Right hindlimb (tissue), 1 donor: ENCODE results near the gene PRX.
A peak's percentile ranks its signal among the peaks of the same experiment; 100 is the strongest.
"Not testable (repeated sequence)": the region's sequence is repeated elsewhere in the genome, so short reads cannot be mapped to it uniquely, and the experiment has no call there.

ENCODE experiments used
- DNase-seq: peaks from one replicate; pipeline ENCODE4 v3.0.0-alpha.2; 2018

PRX gene

GRCh38 chr19:40438284-40438683 lies 25.1 kb upstream of the PRX start:
- no peak for DNase-seq

GRCh38 chr19:40433391-40434216 lies 20.4 kb upstream of the PRX start:
- DNase-seq: peak; percentile 95

- DNase-seq: not testable (repeated sequence)
These were observed 19.6 kb upstream of the PRX start for GRCh38 chr19:40432760-40433159.

GRCh38 chr19:40431698-40432097 lies 18.5 kb upstream of the PRX start:
- DNase-seq: no peak

- DNase-seq: not testable (repeated sequence)
These were observed 17.1 kb upstream of the PRX start for GRCh38 chr19:40430242-40430641.

- DNase-seq: not testable (repeated sequence)
These were observed 15.0 kb upstream of the PRX start for GRCh38 chr19:40428197-40428596.

- peak; percentile 100 for DNase-seq
These were observed 12.5 kb upstream of the PRX start, which contains the start of gene SERTAD1 for GRCh38 chr19:40425450-40426287. Gene SERTAD1 (minus strand): TSS chr19:40425992. CDS start chr19:40423546, 2,446 bp downstream.

GRCh38 chr19:40424637-40425449 lies 11.7 kb upstream of the PRX start:
- no peak for DNase-seq

- DNase-seq: no peak
These were observed 10.8 kb upstream of the PRX start for GRCh38 chr19:40423938-40424337.

- DNase-seq: no peak
These were observed 9.8 kb upstream of the PRX start for GRCh38 chr19:40422748-40423566.

- no peak for DNase-seq
These were observed 9.0 kb upstream of the PRX start for GRCh38 chr19:40421993-40422747.

GRCh38 chr19:40420766-40421765 lies 7.9 kb upstream of the PRX start:
- peak; percentile 97 for DNase-seq

- DNase-seq: no peak
These were observed 7.2 kb upstream of the PRX start for GRCh38 chr19:40420451-40420765.

GRCh38 chr19:40419780-40420179 lies 6.6 kb upstream of the PRX start:
- DNase-seq: no peak

GRCh38 chr19:40419066-40419612 lies 6.0 kb upstream of the PRX start:
- no peak for DNase-seq

GRCh38 chr19:40418040-40418439 lies 4.9 kb upstream of the PRX start:
- no peak for DNase-seq

GRCh38 chr19:40417643-40417981 lies 4.4 kb upstream of the PRX start:
- DNase-seq: no peak

GRCh38 chr19:40416918-40417642 lies 3.9 kb upstream of the PRX start:
- DNase-seq: peak; percentile 81

GRCh38 chr19:40415768-40416167 lies 2.6 kb upstream of the PRX start:
- peak; percentile 17 for DNase-seq
